H9 (cell line): ENCODE data around the gene JRKL. TPM values are rescaled to one million over a fixed set of nuclear protein-coding genes. Genes with fewer than 3 reads are reported as not detected.

Experiments used
- DNase-seq: peaks from one replicate; pipeline ENCODE4 v3.0.0-alpha.2; 2017
- H2AFZ ChIP-seq: one replicate; pipeline ENCODE4 v1.6.1; 2013; ENCODE audit warnings: mild to moderate bottlenecking, low read length, control low read depth, moderate library complexity
- H2AK5ac ChIP-seq: 2 replicates; pipeline ENCODE4 v1.6.1; 2013; ENCODE audit warnings: low read length, control low read depth, mixed read lengths; ENCODE audit not compliant: insufficient read length
- H2BK120ac ChIP-seq: one replicate; pipeline ENCODE4 v1.6.1; 2013; ENCODE audit warnings: low read depth, mild to moderate bottlenecking, low read length, control low read depth, inconsistent platforms; ENCODE audit not compliant: poor library complexity, severe bottlenecking
- H2BK12ac ChIP-seq: 2 replicates; pipeline ENCODE4 v1.6.1; 2013; ENCODE audit warnings: low read length, control low read depth, mixed read lengths, low read depth; ENCODE audit not compliant: insufficient read length
- H2BK15ac ChIP-seq: 2 replicates; pipeline ENCODE4 v1.6.1; 2013; ENCODE audit warnings: low read depth, low read length, control low read depth
- H2BK20ac ChIP-seq: one replicate; pipeline ENCODE4 v1.6.1; 2013; ENCODE audit warnings: low read depth, mild to moderate bottlenecking, low read length, control low read depth, inconsistent platforms; ENCODE audit not compliant: poor library complexity, severe bottlenecking
- H2BK5ac ChIP-seq: 2 replicates; pipeline ENCODE4 v1.6.1; 2013; ENCODE audit warnings: low read length, control low read depth, mixed read lengths; ENCODE audit not compliant: insufficient read length
- H3K14ac ChIP-seq: 2 replicates; pipeline ENCODE4 v1.6.1; 2013; ENCODE audit warnings: low read length, control low read depth; ENCODE audit not compliant: insufficient read depth
- H3K18ac ChIP-seq: 2 replicates; pipeline ENCODE4 v1.6.1; 2013; ENCODE audit warnings: low read depth, mild to moderate bottlenecking, mixed read lengths, low read length, control low read depth; ENCODE audit not compliant: insufficient read length
- H3K23ac ChIP-seq: 2 replicates; pipeline ENCODE4 v1.6.1; 2013; ENCODE audit warnings: low read length, control low read depth, mixed read lengths, low read depth; ENCODE audit not compliant: insufficient read length
- H3K23me2 ChIP-seq: 2 replicates; pipeline ENCODE4 v1.6.1; 2013; ENCODE audit warnings: low read depth, mild to moderate bottlenecking, mixed read lengths, low read length, control low read depth; ENCODE audit not compliant: insufficient read length, poor library complexity, severe bottlenecking
- H3K27ac ChIP-seq: 2 replicates; pipeline ENCODE4 v1.5.1; 2013; ENCODE audit warnings: low read length, control low read depth, mixed read lengths, low read depth; ENCODE audit not compliant: insufficient read length
- H3K27me3 ChIP-seq: 2 replicates; pipeline ENCODE4 v1.6.1; 2013; ENCODE audit warnings: low read length, control low read depth, inconsistent platforms; ENCODE audit not compliant: insufficient read depth
- H3K4ac ChIP-seq: 2 replicates; pipeline ENCODE4 v1.6.1; 2013; ENCODE audit warnings: low read depth, mild to moderate bottlenecking, control low read depth, inconsistent platforms, low read length, moderate library complexity
- H3K4me1 ChIP-seq: 2 replicates; pipeline ENCODE4 v1.6.1; 2013; ENCODE audit warnings: low read length, control low read depth, inconsistent platforms; ENCODE audit not compliant: insufficient read depth
- H3K4me2 ChIP-seq: 2 replicates; pipeline ENCODE4 v1.6.1; 2013; ENCODE audit warnings: low read length, control low read depth, mixed read lengths; ENCODE audit not compliant: insufficient read length, insufficient read depth
- H3K56ac ChIP-seq: 2 replicates; pipeline ENCODE4 v1.6.1; 2013; ENCODE audit warnings: low read depth, mild to moderate bottlenecking, mixed read lengths, low read length, control low read depth; ENCODE audit not compliant: insufficient read length
- H3K79me1 ChIP-seq: 2 replicates; pipeline ENCODE4 v1.6.1; 2013; ENCODE audit warnings: low read depth, mild to moderate bottlenecking, moderate library complexity, low read length, control low read depth, inconsistent platforms; ENCODE audit not compliant: insufficient read depth, poor library complexity, severe bottlenecking
- H3K79me2 ChIP-seq: 2 replicates; pipeline ENCODE4 v1.6.1; 2013; ENCODE audit warnings: low read length, control low read depth, inconsistent platforms; ENCODE audit not compliant: insufficient read depth
- H3K9ac ChIP-seq: 2 replicates; pipeline ENCODE4 v1.6.1; 2013; ENCODE audit warnings: low read length, control low read depth, mixed read lengths; ENCODE audit not compliant: insufficient read length; ENCODE audit errors: extremely low read depth
- H3K9me3 ChIP-seq: one replicate; pipeline ENCODE4 v1.6.1; 2013; ENCODE audit warnings: low read depth, low read length, inconsistent platforms; ENCODE audit not compliant: control insufficient read depth
- H3T11ph ChIP-seq: one replicate; pipeline ENCODE4 v1.6.1; 2013; ENCODE audit warnings: mild to moderate bottlenecking, low read length, control low read depth, inconsistent platforms
- H4K20me1 ChIP-seq: one replicate; pipeline ENCODE4 v1.6.1; 2013; ENCODE audit not compliant: control insufficient read depth, insufficient read length, insufficient read depth
- H4K5ac ChIP-seq: 2 replicates; pipeline ENCODE4 v1.6.1; 2013; ENCODE audit warnings: low read depth, mild to moderate bottlenecking, mixed read lengths, low read length, control low read depth; ENCODE audit not compliant: insufficient read length
- H4K8ac ChIP-seq: replicated peaks from 2 replicates; pipeline ENCODE4 v1.6.1; 2013; ENCODE audit warnings: low read length, control low read depth, mixed read lengths, low read depth; ENCODE audit not compliant: insufficient read length
- H4K91ac ChIP-seq: 2 replicates; pipeline ENCODE4 v1.6.1; 2013; ENCODE audit warnings: low read depth, mild to moderate bottlenecking, moderate library complexity, mixed read lengths, low read length, control low read depth; ENCODE audit not compliant: insufficient read length
- H3K27ac Mint-ChIP-seq, 3 experiments: 2 replicates in 2 of 3; 3 replicates in 1 of 3; pipeline ENCODE4 v1.8.0; 2020 to 2021; ENCODE audit warnings: mixed read lengths in 3 of 3, mild to moderate bottlenecking in 1 of 3, moderate library complexity in 1 of 3
- H3K27me3 Mint-ChIP-seq: 2 replicates; pipeline ENCODE4 v1.8.0; 2021; ENCODE audit warnings: low read depth, mild to moderate bottlenecking, moderate library complexity, mixed read lengths
- H3K36me3 Mint-ChIP-seq, 3 experiments: 2 replicates in 2 of 3; 3 replicates in 1 of 3; pipeline ENCODE4 v1.8.0; 2020 to 2021; ENCODE audit warnings: low read depth in 3 of 3, mixed read lengths in 3 of 3; ENCODE audit not compliant: insufficient read depth in 1 of 3
- H3K4me1 Mint-ChIP-seq, 2 experiments: 2 replicates each; pipeline ENCODE4 v1.8.0; 2020; ENCODE audit warnings: mixed read lengths in 2 of 2
- H3K4me3 Mint-ChIP-seq, 2 experiments: 2 replicates in 1 of 2; 3 replicates in 1 of 2; pipeline ENCODE4 v1.8.0; 2020 to 2021; ENCODE audit warnings: mild to moderate bottlenecking in 2 of 2, mixed read lengths in 2 of 2, moderate library complexity in 1 of 2
- H3K9me3 Mint-ChIP-seq, 2 experiments: 2 replicates in 1 of 2; 3 replicates in 1 of 2; pipeline ENCODE4 v1.8.0; 2020; ENCODE audit warnings: mild to moderate bottlenecking in 2 of 2, mixed read lengths in 2 of 2, moderate library complexity in 1 of 2
- WGBS: extraction: QIAGEN DNeasy Blood & Tissue Kit; methylation state at CpG from one replicate; pipeline ENCODE4 v1.1.7; 2013; ENCODE audit warnings: missing lambda C conversion rate, low lambda C conversion rate, mixed read lengths; ENCODE audit not compliant: insufficient read length; ENCODE audit errors: extremely low coverage; 5-methylcytosine and 5-hydroxymethylcytosine counted together
- total RNA-seq: library from RNA; stranded (reverse); gene quantifications from 2 replicates; pipeline ENCODE4 v1.2.1, GENCODE V29; 2021
- TF ChIP-seq, protein P1 (sequence below): fragments of 200-600 bp; sonication (generic); conservative IDR thresholded peaks from 3 replicates; pipeline ENCODE4 v1.8.0; 2021; ENCODE audit warnings: antibody characterized with exemption, mild to moderate bottlenecking

Gene JRKL
- total RNA-seq, 1 experiment from 2014 or later: 3.6 TPM

DNA sequence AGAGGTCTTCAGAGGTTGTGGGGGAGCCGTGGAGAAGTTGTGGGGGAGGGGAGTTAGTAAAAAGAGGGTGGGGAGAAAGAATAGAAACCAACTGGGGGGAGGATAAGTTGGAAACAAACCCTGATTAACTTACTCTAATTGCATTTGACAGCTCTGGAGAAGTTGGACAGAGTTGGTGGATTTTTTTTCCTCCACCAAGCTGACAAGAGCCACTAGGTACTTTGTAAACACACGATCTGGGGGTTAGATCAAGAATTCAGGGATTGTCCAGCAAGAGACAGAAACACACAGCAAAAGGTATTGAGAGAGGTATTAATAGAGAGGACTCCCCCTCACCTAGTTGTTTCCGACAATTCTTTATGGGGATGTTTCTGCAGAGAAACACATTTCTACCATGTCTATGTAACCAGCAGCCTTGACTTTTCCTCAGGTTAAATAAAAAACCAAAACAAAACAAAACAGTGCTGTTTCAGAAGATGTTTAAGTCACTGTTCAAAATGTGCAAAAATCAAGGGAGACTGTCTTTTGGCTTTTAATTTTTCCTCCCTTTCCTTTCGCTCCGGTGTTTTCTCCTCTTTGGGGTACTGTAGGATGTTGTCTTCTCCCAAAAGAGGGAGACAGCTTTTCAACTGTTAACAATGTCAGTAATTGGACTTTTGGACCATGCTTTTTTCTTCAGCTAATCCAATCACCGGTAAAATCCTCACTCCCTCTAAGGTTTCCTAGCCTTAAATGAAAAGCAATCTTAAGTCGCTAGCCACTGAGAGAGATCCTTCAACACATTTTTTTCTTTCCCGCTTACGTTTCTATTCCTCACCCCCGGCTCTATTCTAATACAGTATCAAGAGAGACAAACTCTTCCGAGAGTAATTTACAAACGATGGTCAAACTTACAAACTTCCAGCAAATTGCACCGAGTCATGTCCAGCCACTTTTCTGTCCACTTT is 47.5 kb upstream of the JRKL start:
- H2BK5ac ChIP-seq: no peak overlapping the region
- peaks cover 15% of the 10 kb centered on the region for H3K23me2 ChIP-seq
- peak overlapping the region; percentile 46 for H3K9ac ChIP-seq
- Mint-ChIP-seq H3K36me3 (peaks cover 0 to 3% (median 0%) of the 10 kb centered on the region in 3 experiments; a peak in 2 of 7 replicates), H3K27ac (no peak overlapping the region; a peak in 1 of 7 replicates), H3K4me1 (peaks cover 49% of the 10 kb centered on the region in 2 experiments), H3K9me3 (no peaks in the 10 kb centered on the region), H3K27me3 (peaks cover 4% of the 10 kb centered on the region), H3K4me3 (peak overlapping the region; percentile 84 to 87)
- no peak overlapping the region for H2BK120ac ChIP-seq
- no peak overlapping the region for H4K8ac ChIP-seq
- no peak for DNase-seq
- H4K91ac ChIP-seq: no peak overlapping the region
- no peak overlapping the region for H3K4ac ChIP-seq
- H4K5ac ChIP-seq: no peak overlapping the region
- H2AK5ac ChIP-seq: no peak overlapping the region
- peak overlapping the region; percentile 96 for H3K4me2 ChIP-seq
- H3K4me1 ChIP-seq: peaks cover 16% of the 10 kb centered on the region
- H4K20me1 ChIP-seq: no peaks in the 10 kb centered on the region
- no peak overlapping the region for H3K18ac ChIP-seq
- H3K27ac ChIP-seq: no peak overlapping the region
- no CpG with 5 or more reads among the region's 13 CpGs for WGBS
- no peak overlapping the region for H3K14ac ChIP-seq
- H2BK12ac ChIP-seq: no peak overlapping the region
- peaks cover 2% of the 10 kb centered on the region; the same call in 1 of the 2 replicates for H3K79me2 ChIP-seq
- H3K56ac ChIP-seq: no peak overlapping the region
- TF ChIP-seq, protein P1, sequence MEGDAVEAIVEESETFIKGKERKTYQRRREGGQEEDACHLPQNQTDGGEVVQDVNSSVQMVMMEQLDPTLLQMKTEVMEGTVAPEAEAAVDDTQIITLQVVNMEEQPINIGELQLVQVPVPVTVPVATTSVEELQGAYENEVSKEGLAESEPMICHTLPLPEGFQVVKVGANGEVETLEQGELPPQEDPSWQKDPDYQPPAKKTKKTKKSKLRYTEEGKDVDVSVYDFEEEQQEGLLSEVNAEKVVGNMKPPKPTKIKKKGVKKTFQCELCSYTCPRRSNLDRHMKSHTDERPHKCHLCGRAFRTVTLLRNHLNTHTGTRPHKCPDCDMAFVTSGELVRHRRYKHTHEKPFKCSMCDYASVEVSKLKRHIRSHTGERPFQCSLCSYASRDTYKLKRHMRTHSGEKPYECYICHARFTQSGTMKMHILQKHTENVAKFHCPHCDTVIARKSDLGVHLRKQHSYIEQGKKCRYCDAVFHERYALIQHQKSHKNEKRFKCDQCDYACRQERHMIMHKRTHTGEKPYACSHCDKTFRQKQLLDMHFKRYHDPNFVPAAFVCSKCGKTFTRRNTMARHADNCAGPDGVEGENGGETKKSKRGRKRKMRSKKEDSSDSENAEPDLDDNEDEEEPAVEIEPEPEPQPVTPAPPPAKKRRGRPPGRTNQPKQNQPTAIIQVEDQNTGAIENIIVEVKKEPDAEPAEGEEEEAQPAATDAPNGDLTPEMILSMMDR: no peak
- no peak overlapping the region for H3T11ph ChIP-seq
- no peak overlapping the region for H3K23ac ChIP-seq
- no peak overlapping the region for H2BK20ac ChIP-seq
- no peaks in the 10 kb centered on the region for H3K27me3 ChIP-seq
- no peaks in the 10 kb centered on the region for H3K79me1 ChIP-seq
- no peak overlapping the region for H2BK15ac ChIP-seq
- H2AFZ ChIP-seq: peak overlapping the region; percentile 99
- no peaks in the 10 kb centered on the region for H3K9me3 ChIP-seq
